PC-3 (cell line): ENCODE results near the gene NOTCH4.

ENCODE experiments used
- CTCF ChIP-seq: fragments of 300-600 bp; sonication (generic); conservative IDR thresholded peaks from 2 replicates; pipeline ENCODE4 v1.5.1; 2017; ENCODE audit warnings: antibody characterized with exemption, low read depth, mild to moderate bottlenecking, low read length
- EZH2phosphoT487 ChIP-seq: fragments of 300-600 bp; sonication (generic); IDR thresholded peaks from 2 replicates; pipeline ENCODE4 v1.6.1; 2018; ENCODE audit warnings: mild to moderate bottlenecking, antibody characterized with exemption, low read length, borderline replicate concordance

GRCh38 chr6:32194825-32195651 lies 28.8 kb downstream of the NOTCH4 start:
- peak; percentile 74 for TF ChIP-seq CTCF
- no peak for TF ChIP-seq EZH2phosphoT487
